HepG2 (cell line): ENCODE results near the gene THEM5. TPM values are rescaled to one million over a fixed set of nuclear protein-coding genes. Genes with fewer than 3 reads are reported as not detected.

Experiments
- ATAC-seq: fragments of 200-7000 bp; cut with Tn5 transposase; 3 replicates; pipeline ENCODE4 v1.9.1; 2020; ENCODE audit warnings: mild to moderate bottlenecking, moderate library complexity
- BruUV-seq: library from RNA; stranded (reverse); fragments of 400-500 nt; replicated peaks from 2 replicates; lab custom pipeline; 2021; lab: Mats Ljungman, UMichigan
- CTCF ChIA-PET: fragments of 300-600 bp; formaldehyde crosslinking; extraction: SDS; loops from one replicate; lab custom pipeline; 2021; ENCODE audit warnings: low total read pairs, inconsistent platforms, low intra/inter-chr PET ratio; lab: Yijun Ruan, JAX
- POLR2A ChIA-PET: fragments of 350-600 bp; sonication (Branson Sonifier 250); formaldehyde crosslinking; loops from one replicate; lab custom pipeline; 2020; ENCODE audit warnings: antibody characterized with exemption, inconsistent platforms; lab: Yijun Ruan, JAX
- DNase-seq: peaks from one replicate; pipeline ENCODE4 v3.0.0-alpha.2; 2015; ENCODE audit warnings: low spot score
- FAIRE-seq: peaks from 3 replicates; lab custom pipeline; 2011; peaks lifted over from hg19 to GRCh38; lab: Jason Lieb, UNC
- H2AFZ ChIP-seq: one replicate; pipeline ENCODE4 v1.6.1; 2011; ENCODE audit warnings: low read length, inconsistent platforms
- H3K27ac ChIP-seq: fragments of 300-600 bp; 3 replicates; pipeline ENCODE4 v1.8.0; 2011; ENCODE audit warnings: mixed run types, mild to moderate bottlenecking, mixed read lengths, low read length, inconsistent platforms; ENCODE audit not compliant: insufficient read depth; ENCODE audit errors: extremely low read length
- H3K27me3 ChIP-seq, 2 experiments: fragments of 200-600 bp in 1 of 2; 2 replicates in 1 of 2; 3 replicates in 1 of 2; pipeline versions ENCODE4 v1.6.0 to v1.8.0; 2011; ENCODE audit warnings: low read length in 2 of 2, mild to moderate bottlenecking in 2 of 2, moderate library complexity in 2 of 2, inconsistent platforms in 1 of 2; ENCODE audit not compliant: insufficient read depth in 2 of 2, control insufficient read depth in 1 of 2
- H3K36me3 ChIP-seq, 2 experiments: fragments of 200-600 bp in 1 of 2; replicated peaks in 1 of 2; 2 replicates in 1 of 2; 3 replicates in 1 of 2; pipeline versions ENCODE4 v1.5.1 to v1.8.0; 2011; ENCODE audit warnings: low read length in 2 of 2, inconsistent platforms in 1 of 2; ENCODE audit not compliant: insufficient read depth in 2 of 2, control insufficient read depth in 1 of 2
- H3K4me1 ChIP-seq: 2 replicates; pipeline ENCODE4 v1.5.1; 2012; ENCODE audit warnings: low read length, inconsistent platforms; ENCODE audit not compliant: insufficient read depth
- H3K4me2 ChIP-seq: 2 replicates; pipeline ENCODE4 v1.6.0; 2011; ENCODE audit warnings: low read depth, low read length, inconsistent platforms
- H3K4me3 ChIP-seq, 3 experiments: fragments of 200-600 bp in 1 of 3; sonication (generic), shearing (Covaris generic) in 1 of 3; replicated peaks in 1 of 3; 2 replicates each; pipeline ENCODE4 v1.5.1; 2011 to 2016; ENCODE audit warnings: low read length in 3 of 3, inconsistent platforms in 2 of 3, low read depth in 2 of 3, mild to moderate bottlenecking in 2 of 3, control low read depth in 1 of 3, mixed read lengths in 1 of 3; ENCODE audit not compliant: insufficient read depth in 1 of 3
- H3K79me2 ChIP-seq: one replicate; pipeline ENCODE4 v1.6.1; 2011; ENCODE audit warnings: low read length, inconsistent platforms; ENCODE audit not compliant: insufficient read depth
- H3K9ac ChIP-seq: 2 replicates; pipeline ENCODE4 v1.6.0; 2011; ENCODE audit warnings: mild to moderate bottlenecking, low read depth, low read length, inconsistent platforms; ENCODE audit not compliant: insufficient read depth
- H3K9me3 ChIP-seq: 2 replicates; pipeline ENCODE4 v1.5.1; 2012; ENCODE audit warnings: mild to moderate bottlenecking, low read length
- H4K20me1 ChIP-seq: 2 replicates; pipeline ENCODE4 v1.6.0; 2011; ENCODE audit warnings: inconsistent platforms, mild to moderate bottlenecking, low read length, moderate library complexity; ENCODE audit not compliant: insufficient read depth
- ATAD3A ChIP-seq: sonication (generic); formaldehyde crosslinking; IDR thresholded peaks from 2 replicates; pipeline ENCODE4 v1.4.0; 2020; ENCODE audit warnings: missing genetic modification reagents
- CBX1 ChIP-seq: IDR thresholded peaks from one replicate; pipeline ENCODE4 v1.6.1; 2016; ENCODE audit warnings: antibody characterized with exemption, low read depth
- ESRRA ChIP-seq: sonication (generic); formaldehyde crosslinking; IDR thresholded peaks from 2 replicates; pipeline ENCODE4 v1.5.1; 2020; ENCODE audit warnings: mild to moderate bottlenecking, low read depth, missing genetic modification reagents
- FIP1L1 ChIP-seq: fragments of 200-400 bp; formaldehyde crosslinking; IDR thresholded peaks from 2 replicates; pipeline ENCODE4 v1.6.1; 2018; ENCODE audit warnings: low read depth, mild to moderate bottlenecking, low read length, moderate library complexity, borderline replicate concordance; ENCODE audit not compliant: insufficient read depth
- GATAD2A ChIP-seq: IDR thresholded peaks from 2 replicates; pipeline ENCODE4 v1.6.1; 2016
- GLI4 ChIP-seq: sonication (generic); formaldehyde crosslinking; IDR thresholded peaks from 2 replicates; pipeline ENCODE4 v1.5.1; 2020; ENCODE audit warnings: missing genetic modification reagents, mild to moderate bottlenecking, moderate library complexity, borderline replicate concordance
- HHEX ChIP-seq: IDR thresholded peaks from 2 replicates; pipeline ENCODE4 v1.6.1; 2016; ENCODE audit warnings: control low read depth
- HMG20A ChIP-seq: IDR thresholded peaks from 2 replicates; pipeline ENCODE4 v1.6.1; 2016; ENCODE audit warnings: borderline replicate concordance
- MIER2 ChIP-seq: IDR thresholded peaks from 2 replicates; pipeline ENCODE4 v1.6.1; 2016; ENCODE audit warnings: missing biosample characterization, missing genetic modification reagents
- NFE2L1 ChIP-seq: sonication (generic); formaldehyde crosslinking; IDR thresholded peaks from 2 replicates; pipeline ENCODE4 v1.4.0; 2020; ENCODE audit warnings: missing genetic modification reagents, mild to moderate bottlenecking, borderline replicate concordance
- PCBP2 ChIP-seq: fragments of 200-400 bp; formaldehyde crosslinking; optimal IDR thresholded peaks from 2 replicates; pipeline ENCODE3; 2018; ENCODE audit warnings: low read length, low read depth; ENCODE audit not compliant: poor library complexity, severe bottlenecking
- SP140L ChIP-seq: sonication (generic); formaldehyde crosslinking; IDR thresholded peaks from 2 replicates; pipeline ENCODE4 v1.4.0; 2020; ENCODE audit warnings: missing genetic modification reagents, borderline replicate concordance
- ZBTB21 ChIP-seq: sonication (generic); formaldehyde crosslinking; IDR thresholded peaks from 2 replicates; pipeline ENCODE4 v1.4.0; 2020; ENCODE audit warnings: missing genetic modification reagents
- ZNF256 ChIP-seq: sonication (generic); formaldehyde crosslinking; conservative IDR thresholded peaks from 2 replicates; pipeline ENCODE4 v1.4.0; 2020; ENCODE audit warnings: missing genetic modification reagents
- ZNF274 ChIP-seq: sonication (generic); formaldehyde crosslinking; IDR thresholded peaks from 2 replicates; pipeline ENCODE4 v1.5.1; 2020; ENCODE audit warnings: mild to moderate bottlenecking, missing genetic modification reagents
- ZNF337 ChIP-seq: sonication (generic); formaldehyde crosslinking; IDR thresholded peaks from 2 replicates; pipeline ENCODE4 v1.5.1; 2020; ENCODE audit warnings: missing genetic modification reagents, low read depth, mild to moderate bottlenecking, borderline replicate concordance
- ZNF878 ChIP-seq: sonication (generic); formaldehyde crosslinking; IDR thresholded peaks from 2 replicates; pipeline ENCODE4 v1.8.1; 2023; ENCODE audit warnings: mild to moderate bottlenecking, missing genetic modification reagents, moderate library complexity
- WGBS: methylation state at CpG from one replicate; pipeline ENCODE4 v1.1.6; 2017; ENCODE audit warnings: low lambda C conversion rate; 5-methylcytosine and 5-hydroxymethylcytosine counted together
- in situ Hi-C: cut with HindIII; loops from 2 replicates; pipeline ENCODE4 v1.10.0; 2017; ENCODE audit warnings: low pct_unique_long_range_greater_than_20kb; ENCODE audit not compliant: extremely low pct_ligation_motif_present
- intact Hi-C: fragments of 100-400 bp; cut with micrococcal nuclease; formaldehyde crosslinking; loops from one replicate; pipeline ENCODE4 v1.10.0; 2022; ENCODE audit not compliant: unreplicated experiment
- polyA plus RNA-seq, 8 experiments: library from polyadenylated mRNA; depleted of rRNA in 3 of 8; stranded (reverse) in 7 of 8; unstranded in 1 of 8; fragments of >200 nt; fragmentation: Illumina TruSeq in 4 of 8; extraction: Trizol in 4 of 8; gene quantifications; 2 replicates each; pipeline versions ENCODE4 v1.2.1 to v1.2.3, GENCODE V29; 2011 to 2016; ENCODE audit warnings: low read depth in 4 of 8, missing spikeins in 1 of 8, mixed read lengths in 1 of 8; ENCODE audit not compliant: insufficient read depth in 1 of 8
- total RNA-seq, 5 experiments: library from RNA; depleted of rRNA; stranded (reverse); fragments of >200 nt; fragmentation: Illumina TruSeq; extraction: Trizol; gene quantifications; 2 replicates each; pipeline ENCODE4 v1.2.3, GENCODE V29; 2016; ENCODE audit warnings: low read depth in 1 of 5
- TF ChIP-seq, protein P1 (sequence below): sonication (generic); formaldehyde crosslinking; IDR thresholded peaks from 2 replicates; pipeline ENCODE4 v1.5.0; 2020; ENCODE audit warnings: mild to moderate bottlenecking, missing genetic modification reagents
- TF ChIP-seq, protein P2 (sequence below): sonication (generic); formaldehyde crosslinking; IDR thresholded peaks from 2 replicates; pipeline ENCODE4 v1.8.1; 2023; ENCODE audit warnings: missing genetic modification reagents, inconsistent platforms, borderline replicate concordance
- TF ChIP-seq, protein P3 (sequence below): sonication (generic); formaldehyde crosslinking; conservative IDR thresholded peaks from 2 replicates; pipeline ENCODE4 v1.8.1; 2023; ENCODE audit warnings: missing genetic modification reagents

Gene THEM5
- total and polyA plus RNA-seq, 2 of the 13 experiments (the other 11 are each of a cell fraction or from before 2014, with no cell fraction given), result not detected

GRCh38 chr1:151832318-151832980 is 21.1 kb downstream of the THEM5 start:
- Histone ChIP-seq H3K4me3 (peak overlapping the region; percentile 45 to 83 (median 60); a peak in 5 of 6 replicates), H2AFZ (no peak overlapping the region), H3K4me2 (peak overlapping the region; percentile 100), H3K27ac (peak overlapping the region; percentile 51), H3K9me3 (no peaks in the 10 kb centered on the region), H3K79me2 (no peaks in the 10 kb centered on the region), H3K9ac (peak overlapping the region; percentile 74), H3K4me1 (peaks cover 73% of the 10 kb centered on the region), H3K36me3 (no peaks in the 10 kb centered on the region), H4K20me1 (no peaks in the 10 kb centered on the region), H3K27me3 (no peaks in the 10 kb centered on the region; a peak in 2 of 5 replicates)
- intact Hi-C loops (loop anchor here (5.0 to 10.0 kb wide), 4 partner anchors 40 to 388 kb away; partner anchors contain the start of genes MRPL9, TDRKH and TUFT1), in situ Hi-C loops (loop anchor here (10.0 kb wide), 2 partner anchors 118 to 238 kb away; partner anchors contain the start of gene CELF3)
- peak; percentile 34 for FAIRE-seq
- no TSS peak for BruUV-seq
- DNase-seq, result peak; percentile 70
- ChIA-PET CTCF (no interaction called here), POLR2A (interaction anchor here (0.9 to 1.6 kb wide), 5 partner anchors 9 to 69 kb away, joined by 3 to 5 read pairs (median 3); partner anchors contain the start of genes MRPL9 and TDRKH)
- ATAC-seq, result peak; percentile 36
- 0% methylated on average over 6 of the region's 10 CpGs for WGBS
- TF ChIP-seq GATAD2A (CRISPR knock-in tag) (peak; percentile 84), ZNF337 (CRISPR knock-in tag) (no peak), ZNF878 (CRISPR knock-in tag) (no peak), GLI4 (CRISPR knock-in tag) (no peak), SP140L (CRISPR knock-in tag) (no peak), FIP1L1 (no peak), ZNF274 (CRISPR knock-in tag) (no peak), ZNF256 (CRISPR knock-in tag) (no peak), HMG20A (CRISPR knock-in tag) (peak; percentile 58; the same call in 1 of the 2 replicates), ATAD3A (CRISPR knock-in tag) (no peak), ZBTB21 (no peak), MIER2 (no peak), HHEX (CRISPR knock-in tag) (0 out of 2 replicates have a peak, but pooled peaks have one; percentile 6), CBX1 (no peak), PCBP2 (no peak), ESRRA (CRISPR knock-in tag) (no peak), NFE2L1 (CRISPR knock-in tag) (no peak)
- TF ChIP-seq, protein P1, sequence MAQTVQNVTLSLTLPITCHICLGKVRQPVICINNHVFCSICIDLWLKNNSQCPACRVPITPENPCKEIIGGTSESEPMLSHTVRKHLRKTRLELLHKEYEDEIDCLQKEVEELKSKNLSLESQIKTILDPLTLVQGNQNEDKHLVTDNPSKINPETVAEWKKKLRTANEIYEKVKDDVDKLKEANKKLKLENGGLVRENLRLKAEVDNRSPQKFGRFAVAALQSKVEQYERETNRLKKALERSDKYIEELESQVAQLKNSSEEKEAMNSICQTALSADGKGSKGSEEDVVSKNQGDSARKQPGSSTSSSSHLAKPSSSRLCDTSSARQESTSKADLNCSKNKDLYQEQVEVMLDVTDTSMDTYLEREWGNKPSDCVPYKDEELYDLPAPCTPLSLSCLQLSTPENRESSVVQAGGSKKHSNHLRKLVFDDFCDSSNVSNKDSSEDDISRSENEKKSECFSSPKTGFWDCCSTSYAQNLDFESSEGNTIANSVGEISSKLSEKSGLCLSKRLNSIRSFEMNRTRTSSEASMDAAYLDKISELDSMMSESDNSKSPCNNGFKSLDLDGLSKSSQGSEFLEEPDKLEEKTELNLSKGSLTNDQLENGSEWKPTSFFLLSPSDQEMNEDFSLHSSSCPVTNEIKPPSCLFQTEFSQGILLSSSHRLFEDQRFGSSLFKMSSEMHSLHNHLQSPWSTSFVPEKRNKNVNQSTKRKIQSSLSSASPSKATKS (CRISPR knock-in tag), result no peak
- TF ChIP-seq, protein P2, sequence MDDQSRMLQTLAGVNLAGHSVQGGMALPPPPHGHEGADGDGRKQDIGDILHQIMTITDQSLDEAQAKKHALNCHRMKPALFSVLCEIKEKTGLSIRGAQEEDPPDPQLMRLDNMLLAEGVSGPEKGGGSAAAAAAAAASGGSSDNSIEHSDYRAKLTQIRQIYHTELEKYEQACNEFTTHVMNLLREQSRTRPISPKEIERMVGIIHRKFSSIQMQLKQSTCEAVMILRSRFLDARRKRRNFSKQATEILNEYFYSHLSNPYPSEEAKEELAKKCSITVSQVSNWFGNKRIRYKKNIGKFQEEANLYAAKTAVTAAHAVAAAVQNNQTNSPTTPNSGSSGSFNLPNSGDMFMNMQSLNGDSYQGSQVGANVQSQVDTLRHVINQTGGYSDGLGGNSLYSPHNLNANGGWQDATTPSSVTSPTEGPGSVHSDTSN, result no peak
- TF ChIP-seq, protein P3, sequence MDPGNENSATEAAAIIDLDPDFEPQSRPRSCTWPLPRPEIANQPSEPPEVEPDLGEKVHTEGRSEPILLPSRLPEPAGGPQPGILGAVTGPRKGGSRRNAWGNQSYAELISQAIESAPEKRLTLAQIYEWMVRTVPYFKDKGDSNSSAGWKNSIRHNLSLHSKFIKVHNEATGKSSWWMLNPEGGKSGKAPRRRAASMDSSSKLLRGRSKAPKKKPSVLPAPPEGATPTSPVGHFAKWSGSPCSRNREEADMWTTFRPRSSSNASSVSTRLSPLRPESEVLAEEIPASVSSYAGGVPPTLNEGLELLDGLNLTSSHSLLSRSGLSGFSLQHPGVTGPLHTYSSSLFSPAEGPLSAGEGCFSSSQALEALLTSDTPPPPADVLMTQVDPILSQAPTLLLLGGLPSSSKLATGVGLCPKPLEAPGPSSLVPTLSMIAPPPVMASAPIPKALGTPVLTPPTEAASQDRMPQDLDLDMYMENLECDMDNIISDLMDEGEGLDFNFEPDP (CRISPR knock-in tag), result peak; percentile 96; the same call in 1 of the 2 replicates
